HG02970 (cell line): ENCODE data around the gene ACSM6.

Experiments
- ATAC-seq: cut with Tn5 transposase; IDR thresholded peaks from one replicate; pipeline ENCODE4 v1.9.1; 2021; ENCODE audit warnings: mild to moderate bottlenecking, moderate library complexity, moderate number of reproducible peaks; ENCODE audit not compliant: unreplicated experiment, low FRiP score

Gene ACSM6

GRCh38 chr10:95244152-95244551 is 50.1 kb downstream of the ACSM6 start:
- no peak for ATAC-seq

GRCh38 chr10:95245425-95246055 is 51.5 kb downstream of the ACSM6 start:
- peak; percentile 65 for ATAC-seq

GRCh38 chr10:95246582-95247051 is 52.6 kb downstream of the ACSM6 start:
- peak; percentile 47 for ATAC-seq

GRCh38 chr10:95247200-95247880 is 53.3 kb downstream of the ACSM6 start:
- no peak for ATAC-seq

- ATAC-seq: no peak
These were observed 54.0 kb downstream of the ACSM6 start for GRCh38 chr10:95247881-95248583.

GRCh38 chr10:95248989-95249388 is 55.0 kb downstream of the ACSM6 start:
- no peak for ATAC-seq

GRCh38 chr10:95249467-95249866 is 55.4 kb downstream of the ACSM6 start:
- ATAC-seq: no peak

GRCh38 chr10:95250856-95251255 is 56.8 kb downstream of the ACSM6 start:
- no peak for ATAC-seq

- ATAC-seq: no peak
These were observed 59.0 kb downstream of the ACSM6 start for GRCh38 chr10:95253007-95253406.

- ATAC-seq: no peak
These were observed 59.6 kb downstream of the ACSM6 start for GRCh38 chr10:95253686-95254085.

- ATAC-seq: no peak
These were observed 60.6 kb downstream of the ACSM6 start for GRCh38 chr10:95254629-95255028.

GRCh38 chr10:95256268-95256667 is 62.2 kb downstream of the ACSM6 start:
- ATAC-seq: no peak

- no peak for ATAC-seq
These were observed 63.8 kb downstream of the ACSM6 start for GRCh38 chr10:95257849-95258248.

GRCh38 chr10:95260397-95260881 is 66.4 kb downstream of the ACSM6 start:
- ATAC-seq: no peak

- ATAC-seq: no peak
These were observed 67.0 kb downstream of the ACSM6 start for GRCh38 chr10:95260909-95261552.

GRCh38 chr10:95261926-95262325 is 67.9 kb downstream of the ACSM6 start:
- ATAC-seq: no peak

- ATAC-seq: no peak
These were observed 68.9 kb downstream of the ACSM6 start for GRCh38 chr10:95262763-95263518.

GRCh38 chr10:95263864-95264226 is 69.8 kb downstream of the ACSM6 start:
- ATAC-seq: no peak

GRCh38 chr10:95264227-95265051 is 70.4 kb downstream of the ACSM6 start:
- no peak for ATAC-seq
